Neural progenitor cell (in vitro differentiated cells): Measurements from ENCODE around the gene CARD19.

ENCODE experiments used
- EZH2 ChIP-seq: fragments of 200-600 bp; sonication (generic); IDR thresholded peaks from 2 replicates; pipeline ENCODE4 v1.6.1; 2017; ENCODE audit warnings: antibody characterized with exemption, mild to moderate bottlenecking, moderate library complexity
- EZH2phosphoT487 ChIP-seq: fragments of 200-600 bp; sonication (generic); IDR thresholded peaks from 2 replicates; pipeline ENCODE4 v1.6.1; 2017; ENCODE audit warnings: antibody characterized with exemption
- TF ChIP-seq, protein P1 (sequence below): fragments of 200-600 bp; sonication (generic); IDR thresholded peaks from 2 replicates; pipeline ENCODE4 v1.5.1; 2017; ENCODE audit warnings: antibody characterized with exemption, mild to moderate bottlenecking

DNA sequence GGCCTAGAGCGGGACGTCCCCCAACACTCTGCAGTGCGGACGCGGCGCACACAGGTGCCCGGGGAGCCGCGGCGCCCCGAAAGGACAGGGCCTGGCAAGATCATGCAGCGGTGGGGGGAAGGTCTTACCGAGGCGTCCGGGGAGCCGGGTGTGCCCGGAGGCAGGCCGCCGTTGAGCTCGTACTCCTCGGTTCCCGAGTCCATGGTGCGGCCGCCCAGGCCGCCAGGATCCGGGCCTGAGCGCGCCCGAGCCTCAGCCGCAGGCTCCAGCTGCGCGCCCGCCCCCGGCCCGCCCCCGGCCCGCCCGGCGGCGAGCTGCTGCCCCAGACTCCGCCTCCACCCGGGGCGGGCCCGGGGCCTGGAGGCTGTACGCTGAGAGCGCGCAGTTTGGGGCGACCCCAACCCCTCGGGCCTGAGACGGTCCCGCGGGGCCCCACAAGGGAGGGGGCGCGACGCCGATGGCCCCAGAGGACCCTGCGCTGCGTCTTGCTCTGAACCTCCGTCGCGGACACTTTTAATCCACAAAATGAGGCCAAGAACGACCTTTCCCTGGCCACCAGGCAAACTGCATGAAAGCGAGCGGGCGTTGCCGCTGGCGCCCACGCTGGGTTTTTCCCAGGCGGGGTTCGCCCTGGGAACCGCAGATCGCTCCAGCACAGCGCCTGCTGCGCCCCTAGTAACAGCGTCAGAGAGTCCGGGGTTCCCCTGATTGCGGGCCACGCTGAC is 38.2 kb downstream of the CARD19 start, which contains the start of gene NINJ1:
- no peak for TF ChIP-seq EZH2phosphoT487
- TF ChIP-seq, protein P1, sequence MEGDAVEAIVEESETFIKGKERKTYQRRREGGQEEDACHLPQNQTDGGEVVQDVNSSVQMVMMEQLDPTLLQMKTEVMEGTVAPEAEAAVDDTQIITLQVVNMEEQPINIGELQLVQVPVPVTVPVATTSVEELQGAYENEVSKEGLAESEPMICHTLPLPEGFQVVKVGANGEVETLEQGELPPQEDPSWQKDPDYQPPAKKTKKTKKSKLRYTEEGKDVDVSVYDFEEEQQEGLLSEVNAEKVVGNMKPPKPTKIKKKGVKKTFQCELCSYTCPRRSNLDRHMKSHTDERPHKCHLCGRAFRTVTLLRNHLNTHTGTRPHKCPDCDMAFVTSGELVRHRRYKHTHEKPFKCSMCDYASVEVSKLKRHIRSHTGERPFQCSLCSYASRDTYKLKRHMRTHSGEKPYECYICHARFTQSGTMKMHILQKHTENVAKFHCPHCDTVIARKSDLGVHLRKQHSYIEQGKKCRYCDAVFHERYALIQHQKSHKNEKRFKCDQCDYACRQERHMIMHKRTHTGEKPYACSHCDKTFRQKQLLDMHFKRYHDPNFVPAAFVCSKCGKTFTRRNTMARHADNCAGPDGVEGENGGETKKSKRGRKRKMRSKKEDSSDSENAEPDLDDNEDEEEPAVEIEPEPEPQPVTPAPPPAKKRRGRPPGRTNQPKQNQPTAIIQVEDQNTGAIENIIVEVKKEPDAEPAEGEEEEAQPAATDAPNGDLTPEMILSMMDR = no peak
- TF ChIP-seq EZH2 = no peak
